Stimulated activated naive CD8-positive, alpha-beta T cell treated with anti-CD3 and anti-CD28 coated beads, Interleukin-15, amount 100 ng/mL, for 72 hours (primary cell): Measurements from ENCODE around the gene TBXAS1.

Experiments used
- ATAC-seq: fragments of 150-1000 bp; cut with Tn5 transposase; 2 replicates; pipeline ENCODE4 v1.10.0; 2021; ENCODE audit warnings: mild to moderate bottlenecking, moderate library complexity
- DNase-seq, 2 donors: peaks; one replicate each; pipeline ENCODE4 v3.0.0; 2021 to 2022
- H3K27ac Mint-ChIP-seq, 2 donors: one replicate each; pipeline ENCODE4 v1.8.0; 2022; ENCODE audit warnings: mild to moderate bottlenecking in 2 of 2, mixed read lengths in 2 of 2, moderate library complexity in 2 of 2
- H3K27me3 Mint-ChIP-seq: one replicate; pipeline ENCODE4 v1.8.0; 2022; ENCODE audit warnings: mixed read lengths
- H3K4me1 Mint-ChIP-seq: one replicate; pipeline ENCODE4 v1.8.0; 2022; ENCODE audit warnings: mild to moderate bottlenecking, mixed read lengths
- H3K4me3 Mint-ChIP-seq, 2 donors: one replicate each; pipeline ENCODE4 v1.8.0; 2022; ENCODE audit warnings: mild to moderate bottlenecking in 2 of 2, mixed read lengths in 2 of 2, moderate library complexity in 1 of 2
- H3K9me3 Mint-ChIP-seq, 2 donors: one replicate each; pipeline ENCODE4 v1.8.0; 2022; ENCODE audit warnings: mixed read lengths in 2 of 2

The TBXAS1 gene

GRCh38 chr7:139885511-139885910, 56.4 kb downstream of the TBXAS1 start:
- no peak for DNase-seq
- H3K27me3 Mint-ChIP-seq: no peaks in the 10 kb centered on the region
- H3K4me1 Mint-ChIP-seq: peaks cover 13% of the 10 kb centered on the region
- ATAC-seq: no peak
- no peak overlapping the region for H3K27ac Mint-ChIP-seq
- H3K9me3 Mint-ChIP-seq: peaks cover 6 to 9% of the 10 kb centered on the region in 2 donors
- H3K4me3 Mint-ChIP-seq: no peak overlapping the region

- Mint-ChIP-seq H3K27ac (no peak overlapping the region), H3K9me3 (peaks cover 6 to 9% of the 10 kb centered on the region in 2 donors), H3K4me1 (peaks cover 13% of the 10 kb centered on the region), H3K4me3 (no peak overlapping the region), H3K27me3 (no peaks in the 10 kb centered on the region)
- DNase-seq: no peak
- peak; percentile 23 for ATAC-seq
These were observed 57.1 kb downstream of the TBXAS1 start for GRCh38 chr7:139886206-139886605.

GRCh38 chr7:139886899-139887298, 57.8 kb downstream of the TBXAS1 start:
- H3K27ac Mint-ChIP-seq: no peak overlapping the region
- ATAC-seq (no peak), DNase-seq (no peak)
- peaks cover 6 to 9% of the 10 kb centered on the region in 2 donors for H3K9me3 Mint-ChIP-seq
- no peak overlapping the region for H3K4me3 Mint-ChIP-seq
- H3K4me1 Mint-ChIP-seq: peaks cover 13% of the 10 kb centered on the region
- H3K27me3 Mint-ChIP-seq: no peaks in the 10 kb centered on the region

- Mint-ChIP-seq H3K27me3 (no peaks in the 10 kb centered on the region), H3K4me1 (peaks cover 13% of the 10 kb centered on the region), H3K27ac (peak overlapping the region in 1 of 2 donors; percentile 1), H3K4me3 (no peak overlapping the region), H3K9me3 (peaks cover 6 to 9% of the 10 kb centered on the region in 2 donors)
- DNase-seq (no peak), ATAC-seq (no peak)
These were observed 59.0 kb downstream of the TBXAS1 start for GRCh38 chr7:139887992-139888481.

- ATAC-seq: no peak
- no peak for DNase-seq
- peaks cover 6 to 9% of the 10 kb centered on the region in 2 donors for H3K9me3 Mint-ChIP-seq
- H3K4me3 Mint-ChIP-seq: no peak overlapping the region
- H3K27ac Mint-ChIP-seq: no peak overlapping the region
- H3K4me1 Mint-ChIP-seq: peaks cover 13% of the 10 kb centered on the region
- H3K27me3 Mint-ChIP-seq: no peaks in the 10 kb centered on the region
These were observed 60.3 kb downstream of the TBXAS1 start for GRCh38 chr7:139889186-139889871.

GRCh38 chr7:139893461-139893860, 64.4 kb downstream of the TBXAS1 start:
- no peak for DNase-seq
- no peak overlapping the region for H3K4me3 Mint-ChIP-seq
- H3K9me3 Mint-ChIP-seq: peaks cover 4 to 7% of the 10 kb centered on the region in 2 donors
- no peaks in the 10 kb centered on the region for H3K27me3 Mint-ChIP-seq
- H3K4me1 Mint-ChIP-seq: no peaks in the 10 kb centered on the region
- no peak for ATAC-seq
- no peak overlapping the region for H3K27ac Mint-ChIP-seq

- no peak overlapping the region for H3K4me3 Mint-ChIP-seq
- ATAC-seq (no peak), DNase-seq (no peak)
- peaks cover 0 to 2% of the 10 kb centered on the region in 2 donors for H3K9me3 Mint-ChIP-seq
- H3K4me1 Mint-ChIP-seq: no peaks in the 10 kb centered on the region
- no peaks in the 10 kb centered on the region for H3K27me3 Mint-ChIP-seq
- no peak overlapping the region for H3K27ac Mint-ChIP-seq
These were observed 64.9 kb downstream of the TBXAS1 start for GRCh38 chr7:139893999-139894398.

GRCh38 chr7:139895141-139895829, 66.2 kb downstream of the TBXAS1 start:
- DNase-seq (no peak), ATAC-seq (no peak)
- H3K27ac Mint-ChIP-seq: peak overlapping the region in 1 of 2 donors; percentile 37
- no peaks in the 10 kb centered on the region for H3K4me1 Mint-ChIP-seq
- H3K27me3 Mint-ChIP-seq: no peaks in the 10 kb centered on the region
- H3K9me3 Mint-ChIP-seq: no peaks in the 10 kb centered on the region
- no peak overlapping the region for H3K4me3 Mint-ChIP-seq

- no peak overlapping the region for H3K27ac Mint-ChIP-seq
- H3K4me3 Mint-ChIP-seq: no peak overlapping the region
- DNase-seq: no peak
- no peaks in the 10 kb centered on the region for H3K9me3 Mint-ChIP-seq
- H3K27me3 Mint-ChIP-seq: no peaks in the 10 kb centered on the region
- ATAC-seq: no peak
- no peaks in the 10 kb centered on the region for H3K4me1 Mint-ChIP-seq
These were observed 67.2 kb downstream of the TBXAS1 start for GRCh38 chr7:139896288-139896687.

- Mint-ChIP-seq H3K4me3 (no peak overlapping the region), H3K27ac (no peak overlapping the region), H3K27me3 (no peaks in the 10 kb centered on the region), H3K4me1 (no peaks in the 10 kb centered on the region), H3K9me3 (peaks cover 0 to under 1% of the 10 kb centered on the region in 2 donors)
- no peak for ATAC-seq
- no peak for DNase-seq
These were observed 67.8 kb downstream of the TBXAS1 start for GRCh38 chr7:139896831-139897230.

GRCh38 chr7:139897422-139898090, 68.5 kb downstream of the TBXAS1 start:
- peaks cover 0 to 8% of the 10 kb centered on the region in 2 donors for H3K9me3 Mint-ChIP-seq
- ATAC-seq: no peak

GRCh38 chr7:139898483-139898882, 69.4 kb downstream of the TBXAS1 start:
- Mint-ChIP-seq H3K4me3 (no peak overlapping the region), H3K27me3 (no peaks in the 10 kb centered on the region), H3K4me1 (no peaks in the 10 kb centered on the region), H3K9me3 (peaks cover 5 to 17% of the 10 kb centered on the region in 2 donors), H3K27ac (no peak overlapping the region)
- DNase-seq (no peak), ATAC-seq (no peak)

More at GRCh38 chr7:139897422-139898090, 68.5 kb downstream of the TBXAS1 start:
- no peak overlapping the region for H3K4me3 Mint-ChIP-seq
- DNase-seq: no peak
- H3K4me1 Mint-ChIP-seq: no peaks in the 10 kb centered on the region
- no peak overlapping the region for H3K27ac Mint-ChIP-seq
- H3K27me3 Mint-ChIP-seq: no peaks in the 10 kb centered on the region

- Mint-ChIP-seq H3K27ac (peak overlapping the region in 1 of 2 donors; percentile 44), H3K4me1 (no peaks in the 10 kb centered on the region)
These were observed 70.4 kb downstream of the TBXAS1 start for GRCh38 chr7:139899328-139899955.

GRCh38 chr7:139900326-139900725, 71.3 kb downstream of the TBXAS1 start:
- no peak for DNase-seq
- Mint-ChIP-seq H3K27ac (no peak overlapping the region), H3K4me1 (no peaks in the 10 kb centered on the region), H3K27me3 (no peaks in the 10 kb centered on the region), H3K9me3 (peaks cover 9 to 34% of the 10 kb centered on the region in 2 donors), H3K4me3 (no peak overlapping the region)
- no peak for ATAC-seq

More at GRCh38 chr7:139899328-139899955, 70.4 kb downstream of the TBXAS1 start:
- ATAC-seq (no peak), DNase-seq (no peak)
- H3K27me3 Mint-ChIP-seq: no peaks in the 10 kb centered on the region
- peaks cover 5 to 25% of the 10 kb centered on the region in 2 donors for H3K9me3 Mint-ChIP-seq
- no peak overlapping the region for H3K4me3 Mint-ChIP-seq

- ATAC-seq: no peak
- H3K4me3 Mint-ChIP-seq: no peak overlapping the region
- no peak for DNase-seq
- H3K9me3 Mint-ChIP-seq: peaks cover 9 to 34% of the 10 kb centered on the region in 2 donors
- no peaks in the 10 kb centered on the region for H3K27me3 Mint-ChIP-seq
- no peak overlapping the region for H3K27ac Mint-ChIP-seq
- no peaks in the 10 kb centered on the region for H3K4me1 Mint-ChIP-seq
These were observed 72.2 kb downstream of the TBXAS1 start for GRCh38 chr7:139901056-139901795.
